BE2C (cell line): ENCODE measurements around the gene APOBEC3G.
"Not testable (repeated sequence)": the region's sequence is repeated elsewhere in the genome, so short reads cannot be mapped to it uniquely, and the experiment has no call there.

Experiments used
- DNase-seq: peaks from one replicate; pipeline ENCODE4 v3.0.0-alpha.2; 2020
- H3K27me3 ChIP-seq: fragments of 250-450 bp; sonication (Bioruptor Pico); 2 replicates; pipeline ENCODE4 v1.5.1; 2020; ENCODE audit warnings: mild to moderate bottlenecking
- H3K36me3 ChIP-seq: fragments of 250-450 bp; sonication (Bioruptor Pico); 2 replicates; pipeline ENCODE4 v1.5.1; 2020; ENCODE audit warnings: mild to moderate bottlenecking
- H3K4me1 ChIP-seq: fragments of 250-450 bp; sonication (Bioruptor Pico); 2 replicates; pipeline ENCODE4 v1.5.1; 2020
- H3K4me3 ChIP-seq: 2 replicates; pipeline ENCODE4 v1.5.1; 2011; ENCODE audit warnings: low read depth, low read length
- H3K9me3 ChIP-seq: fragments of 250-450 bp; sonication (Bioruptor Pico); 2 replicates; pipeline ENCODE4 v1.5.1; 2020
- CTCF ChIP-seq: IDR thresholded peaks from 2 replicates; pipeline ENCODE4 v1.5.1; 2012; ENCODE audit warnings: mild to moderate bottlenecking, low read depth, low read length

APOBEC3G gene

GRCh38 chr22:39055658-39056057 lies 21.4 kb upstream of the APOBEC3G start:
- Histone ChIP-seq H3K4me3 (no peak overlapping the region), H3K36me3 (no peaks in the 10 kb centered on the region), H3K4me1 (no peaks in the 10 kb centered on the region), H3K9me3 (no peaks in the 10 kb centered on the region), H3K27me3 (no peaks in the 10 kb centered on the region)
- no peak for TF ChIP-seq CTCF
- DNase-seq = no peak

- DNase-seq, H3K27me3 ChIP-seq, H3K9me3 ChIP-seq, H3K4me3 ChIP-seq, H3K36me3 ChIP-seq, H3K4me1 ChIP-seq: not testable (repeated sequence)
These were observed 15.8 kb upstream of the APOBEC3G start for GRCh38 chr22:39061290-39061689.

GRCh38 chr22:39061951-39062350 lies 15.1 kb upstream of the APOBEC3G start:
- DNase-seq, H3K4me3 ChIP-seq, H3K27me3 ChIP-seq, H3K36me3 ChIP-seq, H3K4me1 ChIP-seq, H3K9me3 ChIP-seq: not testable (repeated sequence)

- H3K9me3 ChIP-seq, H3K4me3 ChIP-seq, H3K4me1 ChIP-seq, H3K27me3 ChIP-seq, H3K36me3 ChIP-seq, DNase-seq: not testable (repeated sequence)
These were observed 13.2 kb upstream of the APOBEC3G start for GRCh38 chr22:39063904-39064303.

- H3K4me3 ChIP-seq, H3K36me3 ChIP-seq, DNase-seq, H3K27me3 ChIP-seq, H3K9me3 ChIP-seq, H3K4me1 ChIP-seq: not testable (repeated sequence)
These were observed 10.4 kb upstream of the APOBEC3G start for GRCh38 chr22:39066442-39067276.

- no peaks in the 10 kb centered on the region for H3K4me1 ChIP-seq
- no peaks in the 10 kb centered on the region for H3K27me3 ChIP-seq
- DNase-seq = no peak
- H3K4me3 ChIP-seq = no peak overlapping the region
- H3K9me3 ChIP-seq = no peaks in the 10 kb centered on the region
- no peaks in the 10 kb centered on the region for H3K36me3 ChIP-seq
- 0 out of 2 replicates have a peak, but pooled peaks have one; percentile 13 for TF ChIP-seq CTCF
These were observed 8.9 kb upstream of the APOBEC3G start for GRCh38 chr22:39068033-39068785.

- peaks cover 3% of the 10 kb centered on the region; the same call in 1 of the 2 replicates for H3K4me1 ChIP-seq
- no peak for DNase-seq
- no peaks in the 10 kb centered on the region for H3K36me3 ChIP-seq
- no peaks in the 10 kb centered on the region for H3K27me3 ChIP-seq
- H3K4me3 ChIP-seq = no peak overlapping the region
- no peaks in the 10 kb centered on the region for H3K9me3 ChIP-seq
- no peak for TF ChIP-seq CTCF
These were observed 6.9 kb upstream of the APOBEC3G start for GRCh38 chr22:39070186-39070585.

GRCh38 chr22:39072581-39072981 lies 4.5 kb upstream of the APOBEC3G start:
- not testable (repeated sequence) for H3K4me3 ChIP-seq

More at GRCh38 chr22:39072581-39072981, 4.5 kb upstream of the APOBEC3G start:
- H3K4me1 ChIP-seq, H3K36me3 ChIP-seq, H3K27me3 ChIP-seq, H3K9me3 ChIP-seq, DNase-seq: not testable (repeated sequence)
